Ishikawa (cell line): Measurements from ENCODE around the gene BIRC2.

ENCODE experiments used
- CEBPB ChIP-seq: IDR thresholded peaks from 2 replicates; pipeline ENCODE4 v1.6.1; 2012
- CREB1 ChIP-seq: IDR thresholded peaks from 2 replicates; pipeline ENCODE4 v1.6.1; 2012; ENCODE audit warnings: low read depth
- EP300 ChIP-seq: IDR thresholded peaks from 2 replicates; pipeline ENCODE4 v1.6.1; 2012; ENCODE audit warnings: borderline replicate concordance
- FOXM1 ChIP-seq: IDR thresholded peaks from 2 replicates; pipeline ENCODE4 v1.6.1; 2012; ENCODE audit warnings: low read depth, borderline replicate concordance
- MAX ChIP-seq: IDR thresholded peaks from 2 replicates; pipeline ENCODE4 v1.6.1; 2012
- NFIC ChIP-seq: IDR thresholded peaks from 2 replicates; pipeline ENCODE4 v1.6.1; 2012
- REST ChIP-seq: IDR thresholded peaks from 2 replicates; pipeline ENCODE4 v1.6.1; 2012; ENCODE audit warnings: low read depth, mild to moderate bottlenecking
- TCF12 ChIP-seq: IDR thresholded peaks from 2 replicates; pipeline ENCODE4 v1.6.1; 2012; ENCODE audit warnings: low read depth
- TEAD4 ChIP-seq: IDR thresholded peaks from 2 replicates; pipeline ENCODE4 v1.6.1; 2012
- USF1 ChIP-seq: IDR thresholded peaks from 2 replicates; pipeline ENCODE4 v1.6.1; 2012
- ZBTB7A ChIP-seq: IDR thresholded peaks from 2 replicates; pipeline ENCODE4 v1.6.1; 2012; ENCODE audit warnings: low read depth

- TF ChIP-seq FOXM1 (no peak), NFIC (no peak), CREB1 (no peak), EP300 (no peak), TCF12 (no peak), REST (no peak), MAX (no peak), CEBPB (no peak), ZBTB7A (no peak), USF1 (no peak), TEAD4 (no peak)
These were observed 39.2 kb downstream of the BIRC2 start for GRCh38 chr11:102386136-102386734.
